ENCODE data around the gene ARHGEF6. TPM values are rescaled to one million over a fixed set of nuclear protein-coding genes. Genes with fewer than 3 reads are reported as not detected.

The ARHGEF6 gene, protein sequence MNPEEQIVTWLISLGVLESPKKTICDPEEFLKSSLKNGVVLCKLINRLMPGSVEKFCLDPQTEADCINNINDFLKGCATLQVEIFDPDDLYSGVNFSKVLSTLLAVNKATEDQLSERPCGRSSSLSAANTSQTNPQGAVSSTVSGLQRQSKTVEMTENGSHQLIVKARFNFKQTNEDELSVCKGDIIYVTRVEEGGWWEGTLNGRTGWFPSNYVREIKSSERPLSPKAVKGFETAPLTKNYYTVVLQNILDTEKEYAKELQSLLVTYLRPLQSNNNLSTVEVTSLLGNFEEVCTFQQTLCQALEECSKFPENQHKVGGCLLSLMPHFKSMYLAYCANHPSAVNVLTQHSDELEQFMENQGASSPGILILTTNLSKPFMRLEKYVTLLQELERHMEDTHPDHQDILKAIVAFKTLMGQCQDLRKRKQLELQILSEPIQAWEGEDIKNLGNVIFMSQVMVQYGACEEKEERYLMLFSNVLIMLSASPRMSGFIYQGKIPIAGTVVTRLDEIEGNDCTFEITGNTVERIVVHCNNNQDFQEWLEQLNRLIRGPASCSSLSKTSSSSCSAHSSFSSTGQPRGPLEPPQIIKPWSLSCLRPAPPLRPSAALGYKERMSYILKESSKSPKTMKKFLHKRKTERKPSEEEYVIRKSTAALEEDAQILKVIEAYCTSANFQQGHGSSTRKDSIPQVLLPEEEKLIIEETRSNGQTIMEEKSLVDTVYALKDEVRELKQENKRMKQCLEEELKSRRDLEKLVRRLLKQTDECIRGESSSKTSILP
- total RNA-seq = 10 to 100 TPM in 1 of 2 donors, 1 to 10 TPM in 1; 4.1 to 12.7 TPM

DNA sequence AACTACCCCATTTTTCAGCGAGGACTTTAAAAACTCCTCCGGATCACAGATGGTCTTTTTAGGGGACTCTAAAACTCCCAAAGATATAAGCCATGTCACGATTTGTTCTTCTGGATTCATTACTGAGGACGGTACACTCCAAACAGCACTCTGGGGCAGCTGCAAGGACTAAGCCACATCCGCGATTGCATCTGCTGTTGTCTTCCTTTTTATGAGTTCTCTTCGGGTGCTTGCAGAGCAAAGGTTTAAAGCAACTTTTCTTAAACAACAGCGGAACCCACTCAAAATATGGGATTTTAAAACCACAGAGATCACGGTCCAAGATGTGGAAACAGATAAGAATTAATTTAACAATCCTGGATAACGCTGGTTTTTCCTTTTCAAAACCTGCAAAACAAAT, at the start of gene ARHGEF6:
ARHGEF6 (minus strand) TSS at position 170 of the 400 bp plus-strand sequence; CDS start at position 120, 50 bp downstream.
- DNase-seq (ENCODE audit: low spot score) = no peak
- H3K4me3 ChIP-seq = no peak within 1 kb of the TSS

GRCh38 chrX:136829413-136829812, 48.7 kb upstream of the ARHGEF6 start:
- Histone ChIP-seq H3K36me3 (no peaks in the 10 kb centered on the region), H3K9me3 (no peaks in the 10 kb centered on the region), H3K4me1 (replicated peaks) (no peaks in the 10 kb centered on the region), H3K27me3 (replicated peaks; ENCODE audit: insufficient read depth) (no peaks in the 10 kb centered on the region), H3K4me3 (no peak overlapping the region), H3K27ac (no peak overlapping the region)
- DNase-seq (ENCODE audit: low spot score) = no peak
- intact Hi-C loops (cut with DNase I) = no loop called here
- no peak for TF ChIP-seq CTCF (IDR thresholded peaks at IDR 0.05)
- no peak for TF ChIP-seq POLR2A (IDR thresholded peaks at IDR 0.05)
- TF ChIP-seq POLR2AphosphoS5 (IDR thresholded peaks at IDR 0.05) = no peak
- WGBS = 91% methylated on average over 5 of the region's 5 CpGs

More for the DNA sequence above, at the start of gene ARHGEF6:
- H3K27ac ChIP-seq = no peak within 1 kb of the TSS
- no peaks in the 10 kb centered on the region for H3K4me1 ChIP-seq (replicated peaks)
- WGBS = 2% methylated on average over 10 of the region's 10 CpGs
- intact Hi-C loops (cut with DNase I) = no loop called here
- no peaks in the 10 kb centered on the region for H3K36me3 ChIP-seq
- H3K9me3 ChIP-seq = no peaks in the 10 kb centered on the region
- TF ChIP-seq CTCF (IDR thresholded peaks at IDR 0.05) (no peak), POLR2AphosphoS5 (IDR thresholded peaks at IDR 0.05) (no peak), POLR2A (IDR thresholded peaks at IDR 0.05) (no peak)
- no peaks in the 10 kb centered on the region for H3K27me3 ChIP-seq (replicated peaks; ENCODE audit: insufficient read depth)

GRCh38 chrX:136828830-136829229, 48.1 kb upstream of the ARHGEF6 start:
- no peak for DNase-seq (ENCODE audit: low spot score)
- Histone ChIP-seq H3K27me3 (replicated peaks; ENCODE audit: insufficient read depth) (no peaks in the 10 kb centered on the region), H3K4me3 (no peak overlapping the region), H3K4me1 (replicated peaks) (no peaks in the 10 kb centered on the region), H3K27ac (no peak overlapping the region), H3K36me3 (no peaks in the 10 kb centered on the region), H3K9me3 (no peaks in the 10 kb centered on the region)
- intact Hi-C loops (cut with DNase I) = no loop called here
- TF ChIP-seq POLR2AphosphoS5 (IDR thresholded peaks at IDR 0.05) = no peak
- TF ChIP-seq CTCF (IDR thresholded peaks at IDR 0.05) = no peak
- TF ChIP-seq POLR2A (IDR thresholded peaks at IDR 0.05) = no peak
- 70% methylated on average over 1 of the region's 1 CpG for WGBS

DNA sequence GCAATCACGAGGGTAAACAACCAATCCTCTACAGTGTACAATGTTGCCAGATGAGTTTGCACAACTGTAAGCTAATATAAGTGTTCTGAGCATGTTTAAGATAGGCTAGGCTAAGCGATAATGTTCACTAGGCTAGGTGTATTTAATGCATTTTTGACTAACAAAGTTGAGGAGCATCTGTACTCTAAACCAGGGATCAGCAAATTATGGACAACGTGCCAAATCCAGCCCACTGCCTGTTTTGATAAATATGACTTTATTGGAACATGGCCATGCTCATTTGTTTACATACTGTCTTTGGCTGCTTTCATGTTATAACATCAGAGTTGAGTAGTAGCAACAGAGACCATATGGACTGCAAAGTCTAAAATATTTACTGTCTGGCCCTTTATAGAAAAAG, 46.3 kb upstream of the ARHGEF6 start:
- no peaks in the 10 kb centered on the region for H3K4me1 ChIP-seq (replicated peaks)
- no peak overlapping the region for H3K4me3 ChIP-seq
- H3K36me3 ChIP-seq = no peaks in the 10 kb centered on the region
- intact Hi-C loops (cut with DNase I) = no loop called here
- no peak for DNase-seq (ENCODE audit: low spot score)
- no peaks in the 10 kb centered on the region for H3K9me3 ChIP-seq
- WGBS = 45% methylated on average over 3 of the region's 3 CpGs
- no peaks in the 10 kb centered on the region for H3K27me3 ChIP-seq (replicated peaks; ENCODE audit: insufficient read depth)
- no peak overlapping the region for H3K27ac ChIP-seq
- TF ChIP-seq POLR2A (IDR thresholded peaks at IDR 0.05) (no peak), POLR2AphosphoS5 (IDR thresholded peaks at IDR 0.05) (no peak), CTCF (IDR thresholded peaks at IDR 0.05) (no peak)

All from prostate gland (tissue), 2 donors.